Prostate gland (tissue), 2 donors: ENCODE measurements around the gene SMIM36. TPM values are rescaled to one million over a fixed set of nuclear protein-coding genes. Genes with fewer than 3 reads are reported as not detected.

Source experiments
- DNase-seq: peaks from one replicate; pipeline ENCODE4 v3.0.0-alpha.2; 2019; ENCODE audit warnings: low spot score
- H3K27ac ChIP-seq, 2 donors: fragments of 200-600 bp; sonication (generic); 2 replicates each; pipeline ENCODE4 v1.5.1; 2017 to 2019
- H3K27me3 ChIP-seq: fragments of 200-600 bp; sonication (generic); replicated peaks from 2 replicates; pipeline ENCODE4 v1.5.1; 2019; ENCODE audit not compliant: insufficient read depth
- H3K36me3 ChIP-seq, 2 donors: fragments of 200-600 bp; sonication (generic); 1 replicate in 1 of 2; 2 replicates in 1 of 2; pipeline versions ENCODE4 v1.5.1 to v1.8.1; 2017 to 2019
- H3K4me1 ChIP-seq: fragments of 200-600 bp; sonication (generic); replicated peaks from 2 replicates; pipeline ENCODE4 v1.5.1; 2019
- H3K4me3 ChIP-seq, 2 donors: fragments of 200-600 bp; sonication (generic); 2 replicates each; pipeline ENCODE4 v1.5.1; 2017 to 2019
- H3K9me3 ChIP-seq: fragments of 200-600 bp; sonication (generic); 2 replicates; pipeline ENCODE4 v1.5.1; 2017
- POLR2A ChIP-seq: fragments of 450-650 bp; IDR thresholded peaks from one replicate; pipeline ENCODE4 v1.6.1; 2016; ENCODE audit warnings: antibody characterized with exemption, mild to moderate bottlenecking
- POLR2AphosphoS5 ChIP-seq: sonication (generic); formaldehyde crosslinking; IDR thresholded peaks from one replicate; pipeline ENCODE4 v1.6.1; 2017; ENCODE audit warnings: antibody characterized with exemption
- WGBS: methylation state at CpG from one replicate; pipeline ENCODE4 v1.1.5; 2018; 5-methylcytosine and 5-hydroxymethylcytosine counted together
- intact Hi-C: fragments of 100-400 bp; cut with DNase I; formaldehyde crosslinking; loops from one replicate; pipeline ENCODE4 v1.14.2; 2022
- total RNA-seq, 2 donors: library from RNA; depleted of rRNA; stranded (reverse); fragments of >200 nt; gene quantifications; one replicate each; pipeline ENCODE4 v1.1.0, GENCODE V29; 2016
- TF ChIP-seq, protein P1 (sequence below), 4 experiments: fragments of 200-600 bp in 2 of 4; fragments of 450-650 bp in 2 of 4; sonication (generic) in 2 of 4; IDR thresholded peaks; 1 replicate in 3 of 4; 2 replicates in 1 of 4; pipeline ENCODE4 v1.5.1; 2016 to 2019; ENCODE audit warnings: antibody characterized with exemption in 4 of 4, mild to moderate bottlenecking in 2 of 4, moderate library complexity in 2 of 4

Gene SMIM36
- total RNA-seq, 2 donors from 2014 or later = not detected

DNA sequence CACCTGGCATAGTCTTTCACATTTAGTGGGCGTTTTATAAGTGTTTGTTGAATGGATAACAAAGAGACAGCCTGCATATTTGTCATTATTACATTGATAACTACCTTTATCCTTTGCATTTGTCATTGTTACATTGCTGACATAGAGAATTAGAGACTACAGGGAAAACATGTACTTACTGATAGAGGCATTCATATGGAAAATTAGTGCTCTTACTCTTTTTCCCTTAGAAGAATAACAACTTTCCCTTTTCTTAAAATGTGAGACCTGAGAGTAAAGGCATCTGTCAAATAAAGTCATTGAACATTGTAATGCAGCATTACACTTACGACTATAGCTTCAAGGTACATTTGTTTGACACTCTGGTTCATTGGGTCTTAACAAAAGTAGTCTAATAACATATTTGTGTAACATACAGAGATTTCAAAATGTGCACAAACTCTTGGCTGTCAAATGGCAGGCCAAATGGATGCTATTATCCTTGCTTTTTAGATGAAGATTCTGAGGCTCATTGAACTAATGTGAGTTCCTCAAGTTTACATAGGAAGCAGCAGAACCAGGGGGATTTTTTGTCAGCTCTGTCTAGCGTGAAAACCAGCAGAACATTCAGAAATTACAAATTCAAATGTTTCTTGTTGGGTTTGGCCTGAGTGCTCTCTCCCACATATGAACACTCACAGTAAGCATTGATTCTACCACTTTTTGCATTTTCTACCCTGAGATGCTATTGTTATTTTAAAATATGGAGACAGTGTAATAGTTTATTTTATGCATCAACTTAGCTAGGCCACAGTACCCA lies 28.5 kb downstream of the SMIM36 start:
- H3K9me3 ChIP-seq = no peaks in the 10 kb centered on the region
- no peaks in the 10 kb centered on the region for H3K36me3 ChIP-seq
- H3K27ac ChIP-seq = no peak overlapping the region
- no peaks in the 10 kb centered on the region for H3K4me1 ChIP-seq
- H3K27me3 ChIP-seq = no peaks in the 10 kb centered on the region
- TF ChIP-seq POLR2A = no peak
- TF ChIP-seq, protein P1, sequence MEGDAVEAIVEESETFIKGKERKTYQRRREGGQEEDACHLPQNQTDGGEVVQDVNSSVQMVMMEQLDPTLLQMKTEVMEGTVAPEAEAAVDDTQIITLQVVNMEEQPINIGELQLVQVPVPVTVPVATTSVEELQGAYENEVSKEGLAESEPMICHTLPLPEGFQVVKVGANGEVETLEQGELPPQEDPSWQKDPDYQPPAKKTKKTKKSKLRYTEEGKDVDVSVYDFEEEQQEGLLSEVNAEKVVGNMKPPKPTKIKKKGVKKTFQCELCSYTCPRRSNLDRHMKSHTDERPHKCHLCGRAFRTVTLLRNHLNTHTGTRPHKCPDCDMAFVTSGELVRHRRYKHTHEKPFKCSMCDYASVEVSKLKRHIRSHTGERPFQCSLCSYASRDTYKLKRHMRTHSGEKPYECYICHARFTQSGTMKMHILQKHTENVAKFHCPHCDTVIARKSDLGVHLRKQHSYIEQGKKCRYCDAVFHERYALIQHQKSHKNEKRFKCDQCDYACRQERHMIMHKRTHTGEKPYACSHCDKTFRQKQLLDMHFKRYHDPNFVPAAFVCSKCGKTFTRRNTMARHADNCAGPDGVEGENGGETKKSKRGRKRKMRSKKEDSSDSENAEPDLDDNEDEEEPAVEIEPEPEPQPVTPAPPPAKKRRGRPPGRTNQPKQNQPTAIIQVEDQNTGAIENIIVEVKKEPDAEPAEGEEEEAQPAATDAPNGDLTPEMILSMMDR (IDR thresholded peaks at IDR 0.05) = no peak
- no peak for TF ChIP-seq POLR2AphosphoS5
- 71% methylated on average over 3 of the region's 3 CpGs for WGBS
- DNase-seq = no peak
- H3K4me3 ChIP-seq = no peak overlapping the region
- intact Hi-C loops = no loop called here

DNA sequence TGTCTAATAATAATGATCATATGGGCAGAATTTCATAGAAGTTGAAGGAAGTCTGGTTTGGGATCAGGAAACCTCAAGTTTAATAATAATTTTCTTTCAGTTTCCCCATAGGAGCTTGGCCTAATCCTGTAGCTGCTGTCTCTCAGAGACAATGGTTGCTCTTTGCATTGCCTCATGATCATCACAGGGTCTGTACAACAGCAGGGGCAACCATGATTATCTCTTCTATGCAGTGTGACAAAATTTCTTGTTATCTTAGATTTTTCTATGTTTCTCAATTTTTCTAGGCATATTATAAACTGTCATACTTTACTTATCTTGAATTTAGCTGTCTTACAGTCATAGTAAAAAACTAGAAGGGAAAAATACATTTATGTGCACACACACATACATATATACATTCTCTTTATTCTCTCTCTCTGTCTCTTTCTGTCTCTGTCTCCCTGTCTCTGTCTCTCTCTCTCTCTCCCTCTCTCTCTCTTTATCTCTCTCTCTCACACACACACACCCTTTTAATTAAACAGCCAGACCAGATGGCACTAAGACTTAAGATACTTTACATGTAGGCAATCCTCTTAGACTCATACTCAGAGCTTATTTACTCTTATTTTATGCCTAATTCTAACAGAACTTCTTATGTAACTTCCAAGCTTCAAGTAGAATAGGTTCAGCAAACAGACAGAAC lies 30.5 kb downstream of the SMIM36 start:
- Histone ChIP-seq H3K4me1 (no peaks in the 10 kb centered on the region), H3K36me3 (no peaks in the 10 kb centered on the region), H3K27ac (no peak overlapping the region), H3K4me3 (no peak overlapping the region), H3K9me3 (no peaks in the 10 kb centered on the region), H3K27me3 (no peaks in the 10 kb centered on the region)
- DNase-seq = no peak
- intact Hi-C loops = no loop called here
- TF ChIP-seq POLR2A (no peak), POLR2AphosphoS5 (no peak)
- TF ChIP-seq, protein P1 (IDR thresholded peaks at IDR 0.05) = no peak

DNA sequence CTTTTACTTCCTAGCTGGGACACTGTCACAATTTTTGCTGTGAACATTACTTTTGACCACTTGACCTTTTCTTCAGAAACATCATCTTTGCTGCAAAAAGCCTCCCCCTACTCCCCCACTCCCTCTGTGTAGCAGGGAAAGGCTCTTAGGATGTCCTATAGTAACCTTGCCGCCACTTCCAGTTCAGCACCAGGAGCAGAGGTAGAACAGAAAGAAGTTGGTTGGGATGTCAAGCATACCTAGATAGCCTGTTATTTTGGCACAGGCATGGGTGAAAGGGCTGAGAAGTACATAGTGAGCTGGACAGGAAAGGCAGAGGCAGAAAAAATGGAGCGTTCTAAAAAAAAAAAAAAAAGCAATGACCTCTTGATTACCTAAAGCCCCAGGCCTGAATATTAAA lies 31.3 kb downstream of the SMIM36 start:
- intact Hi-C loops = no loop called here
- DNase-seq = no peak
- H3K4me1 ChIP-seq = no peaks in the 10 kb centered on the region
- 88% methylated on average over 2 of the region's 2 CpGs for WGBS
- H3K9me3 ChIP-seq = no peaks in the 10 kb centered on the region
- no peak overlapping the region for H3K27ac ChIP-seq
- TF ChIP-seq POLR2A = no peak
- TF ChIP-seq, protein P1 (IDR thresholded peaks at IDR 0.05) = no peak
- TF ChIP-seq POLR2AphosphoS5 = no peak
- no peak overlapping the region for H3K4me3 ChIP-seq
- H3K27me3 ChIP-seq = no peaks in the 10 kb centered on the region
- no peaks in the 10 kb centered on the region for H3K36me3 ChIP-seq

DNA sequence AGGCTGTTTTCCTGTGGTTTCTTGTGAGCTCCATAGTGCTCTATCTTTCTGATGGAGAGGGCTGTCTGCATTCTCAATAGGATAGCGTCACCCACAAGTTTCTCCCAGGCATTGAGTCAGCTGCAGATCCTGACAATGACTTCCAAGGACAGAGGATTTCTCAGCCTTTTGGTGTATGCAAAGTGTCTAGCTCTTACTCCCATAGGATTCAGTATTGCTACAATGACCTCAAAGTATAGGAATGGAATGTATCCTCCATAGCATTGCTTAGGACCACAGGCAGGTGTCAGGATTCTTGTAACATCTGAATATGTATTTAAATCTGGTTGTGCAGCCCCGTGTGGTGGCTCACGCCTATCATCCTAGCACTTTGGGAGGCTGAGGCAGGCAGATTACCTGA lies 32.3 kb downstream of the SMIM36 start:
- WGBS = 91% methylated on average over 3 of the region's 3 CpGs
- Histone ChIP-seq H3K27me3 (no peaks in the 10 kb centered on the region), H3K4me3 (no peak overlapping the region), H3K27ac (no peak overlapping the region), H3K36me3 (no peaks in the 10 kb centered on the region), H3K4me1 (no peaks in the 10 kb centered on the region), H3K9me3 (no peaks in the 10 kb centered on the region)
- DNase-seq = no peak
- TF ChIP-seq, protein P1 (IDR thresholded peaks at IDR 0.05) = no peak
- TF ChIP-seq POLR2AphosphoS5 (no peak), POLR2A (no peak)
- intact Hi-C loops = no loop called here
